NK-92 (cell line): Measurements from ENCODE around the gene MLF1.

Experiments used
- DNase-seq: peaks from one replicate; lab custom pipeline; 2025; ENCODE audit not compliant: unreplicated experiment; lab: John Stamatoyannopoulos, UW

MLF1 gene

GRCh38 chr3:158573714-158574113 lies 2.7 kb downstream of the MLF1 start:
- no peak for DNase-seq

GRCh38 chr3:158574646-158575045 lies 3.7 kb downstream of the MLF1 start:
- DNase-seq: no peak

GRCh38 chr3:158590223-158590622 lies 19.2 kb downstream of the MLF1 start:
- DNase-seq: no peak

- no peak for DNase-seq
Observed at GRCh38 chr3:158600787-158601186, 29.8 kb downstream of the MLF1 start.

GRCh38 chr3:158602227-158602626 lies 31.2 kb downstream of the MLF1 start:
- no peak for DNase-seq

- DNase-seq: no peak
Observed at GRCh38 chr3:158617982-158618875, 47.2 kb downstream of the MLF1 start.

GRCh38 chr3:158625881-158626280 lies 54.9 kb downstream of the MLF1 start:
- no peak for DNase-seq

GRCh38 chr3:158631981-158632380 lies 61.0 kb downstream of the MLF1 start:
- DNase-seq: no peak

- no peak for DNase-seq
Observed at GRCh38 chr3:158640646-158641045, 69.7 kb downstream of the MLF1 start.

GRCh38 chr3:158642005-158642404 lies 71.0 kb downstream of the MLF1 start:
- no peak for DNase-seq

GRCh38 chr3:158642474-158643210 lies 71.6 kb downstream of the MLF1 start:
- DNase-seq: no peak

- DNase-seq: peak; percentile 55
Observed at GRCh38 chr3:158644345-158644908, 73.4 kb downstream of the MLF1 start, which contains the start of gene GFM1. Gene GFM1, plus strand, starts transcription at chr3:158644527. Its CDS starts 108 bp downstream, at chr3:158644635.

- no peak for DNase-seq
Observed at GRCh38 chr3:158649791-158650190, 78.8 kb downstream of the MLF1 start.

GRCh38 chr3:158651192-158651591 lies 80.2 kb downstream of the MLF1 start:
- no peak for DNase-seq

GRCh38 chr3:158652463-158652862 lies 81.5 kb downstream of the MLF1 start:
- no peak for DNase-seq
